SK-N-SH (cell line): ENCODE results near the gene COG8. TPM values are rescaled to one million over a fixed set of nuclear protein-coding genes. Genes with fewer than 3 reads are reported as not detected.

Source experiments
- CTCF ChIA-PET: fragments of 300-600, 350-600 bp; formaldehyde crosslinking; extraction: SDS; loops from one replicate; lab custom pipeline; 2021; lab: Yijun Ruan, JAX
- POLR2A ChIA-PET: fragments of 350-600 bp; sonication (Branson Sonifier 250); formaldehyde crosslinking; extraction: SDS; loops from one replicate; lab custom pipeline; 2020; ENCODE audit warnings: antibody characterized with exemption, inconsistent platforms; lab: Yijun Ruan, JAX
- DNase-seq: peaks from one replicate; pipeline ENCODE4 v3.0.0; 2012
- H2AFZ ChIP-seq: fragments of 200-600 bp; sonication (generic); 2 replicates; pipeline ENCODE4 v1.8.1; 2016; ENCODE audit warnings: antibody characterized with exemption, mild to moderate bottlenecking, low read depth
- H3F3A ChIP-seq: fragments of 200-600 bp; sonication (generic); replicated peaks from 2 replicates; pipeline ENCODE3; 2016; ENCODE audit warnings: antibody characterized with exemption, mild to moderate bottlenecking; ENCODE audit not compliant: insufficient read depth
- H3K27ac ChIP-seq, 2 experiments: fragments of 200-500 bp in 1 of 2; fragments of 200-600 bp in 1 of 2; sonication (Bioruptor generic) in 1 of 2; sonication (generic), shearing (Covaris generic) in 1 of 2; 2 replicates each; pipeline versions ENCODE4 v1.5.1 to v1.6.1; 2014 to 2016; ENCODE audit warnings: low read depth in 2 of 2, inconsistent platforms in 1 of 2, low read length in 1 of 2, mild to moderate bottlenecking in 1 of 2, mixed read lengths in 1 of 2
- H3K27me3 ChIP-seq: fragments of 200-600 bp; sonication (generic), shearing (Covaris generic); 2 replicates; pipeline ENCODE4 v1.6.1; 2016; ENCODE audit warnings: mixed run types; ENCODE audit not compliant: insufficient read depth
- H3K36me3 ChIP-seq, 2 experiments: fragments of 200-500 bp in 1 of 2; fragments of 200-600 bp in 1 of 2; sonication (Bioruptor generic) in 1 of 2; sonication (generic) in 1 of 2; replicated peaks in 1 of 2; 2 replicates each; pipeline versions ENCODE3 to v1.5.1; 2014 to 2016; ENCODE audit warnings: low read length in 1 of 2, mild to moderate bottlenecking in 1 of 2; ENCODE audit not compliant: insufficient read depth in 2 of 2, control insufficient read depth in 1 of 2
- H3K4me1 ChIP-seq, 2 experiments: fragments of 200-500 bp in 1 of 2; fragments of 200-600 bp in 1 of 2; sonication (Bioruptor generic) in 1 of 2; sonication (generic), shearing (Covaris generic) in 1 of 2; 2 replicates each; pipeline versions ENCODE4 v1.5.1 to v1.6.1; 2014 to 2016; ENCODE audit warnings: low read depth in 1 of 2, low read length in 1 of 2, mixed run types in 1 of 2; ENCODE audit not compliant: insufficient read depth in 2 of 2, control insufficient read depth in 1 of 2
- H3K4me2 ChIP-seq: fragments of 200-600 bp; sonication (generic), shearing (Covaris generic); 2 replicates; pipeline ENCODE4 v1.6.1; 2017; ENCODE audit warnings: mixed run types
- H3K4me3 ChIP-seq, 2 experiments: fragments of 200-500 bp in 1 of 2; fragments of 200-600 bp in 1 of 2; sonication (Bioruptor generic) in 1 of 2; sonication (generic), shearing (Covaris generic) in 1 of 2; 2 replicates each; pipeline versions ENCODE4 v1.5.1 to v1.8.1; 2014 to 2016; ENCODE audit warnings: low read depth in 2 of 2, inconsistent platforms in 1 of 2, low read length in 1 of 2, mild to moderate bottlenecking in 1 of 2, mixed read lengths in 1 of 2, moderate library complexity in 1 of 2
- H3K79me2 ChIP-seq: fragments of 200-600 bp; sonication (generic); 2 replicates; pipeline ENCODE4 v1.8.1; 2017; ENCODE audit warnings: mild to moderate bottlenecking; ENCODE audit not compliant: insufficient read depth
- H3K9ac ChIP-seq: fragments of 200-600 bp; sonication (generic); 2 replicates; pipeline ENCODE4 v1.6.1; 2017; ENCODE audit warnings: mixed run types
- H3K9me2 ChIP-seq: fragments of 200-600 bp; sonication (generic); 2 replicates; pipeline ENCODE4 v1.6.1; 2017; ENCODE audit warnings: mixed run types
- H3K9me3 ChIP-seq: fragments of 200-600 bp; sonication (generic); 2 replicates; pipeline ENCODE4 v1.6.1; 2017; ENCODE audit warnings: mixed run types, mild to moderate bottlenecking, moderate library complexity
- H4K20me1 ChIP-seq: fragments of 200-600 bp; sonication (generic); 2 replicates; pipeline ENCODE4 v1.6.1; 2017; ENCODE audit warnings: mild to moderate bottlenecking, mixed run types; ENCODE audit not compliant: insufficient read depth
- GATA2 ChIP-seq: sonication (generic); formaldehyde crosslinking; IDR thresholded peaks from 2 replicates; pipeline ENCODE4 v1.5.0; 2020; ENCODE audit warnings: mild to moderate bottlenecking, missing genetic modification reagents
- JUND ChIP-seq: IDR thresholded peaks from 2 replicates; pipeline ENCODE4 v1.4.0; 2012
- MEF2A ChIP-seq: IDR thresholded peaks from 2 replicates; pipeline ENCODE4 v1.4.0; 2012; ENCODE audit warnings: low read depth, borderline replicate concordance
- RAD21 ChIP-seq: IDR thresholded peaks from 2 replicates; pipeline ENCODE4 v1.6.1; 2012; ENCODE audit warnings: mild to moderate bottlenecking, low read length
- REST ChIP-seq: IDR thresholded peaks from 2 replicates; pipeline ENCODE4 v1.6.1; 2012; ENCODE audit warnings: mild to moderate bottlenecking, low read depth, low read length, moderate library complexity
- RFX5 ChIP-seq: IDR thresholded peaks from 2 replicates; pipeline ENCODE4 v1.6.1; 2012; ENCODE audit warnings: mild to moderate bottlenecking, improper control_type of control experiment, low read length
- SMC3 ChIP-seq: IDR thresholded peaks from 2 replicates; pipeline ENCODE4 v1.6.1; 2012; ENCODE audit warnings: low read depth, low read length, improper control_type of control experiment
- YY1 ChIP-seq: IDR thresholded peaks from 2 replicates; pipeline ENCODE4 v1.4.0; 2012; ENCODE audit warnings: low read depth, mild to moderate bottlenecking
- WGBS: methylation state at CpG from one replicate; pipeline ENCODE4 v1.1.6; 2017; ENCODE audit warnings: low lambda C conversion rate; 5-methylcytosine and 5-hydroxymethylcytosine counted together
- polyA plus RNA-seq, 3 experiments: library from polyadenylated mRNA; depleted of rRNA; stranded (reverse); fragments of >200 nt; gene quantifications; 2 replicates each; pipeline ENCODE4 v1.2.3, GENCODE V29; 2012

Gene COG8
- polyA plus RNA-seq, 1 of the 3 experiments (the other 2 are of a cell fraction): 30.2 TPM

- Histone ChIP-seq H3K4me1 (no peaks in the 10 kb centered on the region), H3F3A (peaks cover 5% of the 10 kb centered on the region), H4K20me1 (no peaks in the 10 kb centered on the region)
Measured at GRCh38 chr16:69367980-69368379, 28.6 kb upstream of the COG8 start.

GRCh38 chr16:69366431-69366830 lies 27.1 kb upstream of the COG8 start:
- Histone ChIP-seq H3K79me2 (peaks cover 10% of the 10 kb centered on the region; the same call in 1 of the 2 replicates), H2AFZ (no peak overlapping the region), H3K9me2 (no peaks in the 10 kb centered on the region), H3K4me3 (no peak overlapping the region), H3K36me3 (peaks cover 41 to 46% of the 10 kb centered on the region in 2 experiments), H3K9ac (no peak overlapping the region), H3K9me3 (no peaks in the 10 kb centered on the region), H4K20me1 (no peaks in the 10 kb centered on the region), H3K27me3 (no peaks in the 10 kb centered on the region), H3F3A (peaks cover 9% of the 10 kb centered on the region), H3K27ac (no peak overlapping the region), H3K4me2 (no peak overlapping the region), H3K4me1 (no peaks in the 10 kb centered on the region)
- CTCF ChIA-PET: no interaction called here
- TF ChIP-seq YY1: no peak
- TF ChIP-seq RAD21: no peak
- TF ChIP-seq GATA2 (CRISPR knock-in tag): no peak
- WGBS: 95% methylated on average over 7 of the region's 7 CpGs
- POLR2A ChIA-PET: no interaction called here
- no peak for DNase-seq

More at GRCh38 chr16:69367980-69368379, 28.6 kb upstream of the COG8 start:
- peaks cover 51 to 54% of the 10 kb centered on the region in 2 experiments for H3K36me3 ChIP-seq
- no peaks in the 10 kb centered on the region for H3K9me3 ChIP-seq
- no peaks in the 10 kb centered on the region for H3K27me3 ChIP-seq
- no peak overlapping the region for H2AFZ ChIP-seq
- TF ChIP-seq RFX5 (no peak), REST (no peak)
- H3K4me2 ChIP-seq: no peak overlapping the region
- whole genome bisulfite sequencing: 96% methylated on average over 7 of the region's 7 CpGs
- H3K9ac ChIP-seq: no peak overlapping the region
- H3K9me2 ChIP-seq: no peaks in the 10 kb centered on the region
- peaks cover 24% of the 10 kb centered on the region; the same call in 1 of the 2 replicates for H3K79me2 ChIP-seq
- ChIA-PET CTCF (no interaction called here), POLR2A (no interaction called here)
- no peak overlapping the region for H3K4me3 ChIP-seq
- no peak overlapping the region for H3K27ac ChIP-seq
- no peak for DNase-seq

- POLR2A ChIA-PET: no interaction called here
Measured at GRCh38 chr16:69365901-69366300, 26.5 kb upstream of the COG8 start.

More at GRCh38 chr16:69365901-69366300, 26.5 kb upstream of the COG8 start:
- Histone ChIP-seq H3K4me3 (no peak overlapping the region), H3K36me3 (peaks cover 39 to 46% of the 10 kb centered on the region in 2 experiments), H3K4me1 (no peaks in the 10 kb centered on the region), H3K9me3 (no peaks in the 10 kb centered on the region), H2AFZ (no peak overlapping the region), H3K27ac (no peak overlapping the region), H3K9me2 (no peaks in the 10 kb centered on the region), H4K20me1 (no peaks in the 10 kb centered on the region), H3K79me2 (peaks cover 10% of the 10 kb centered on the region; the same call in 1 of the 2 replicates), H3K4me2 (no peak overlapping the region), H3K27me3 (no peaks in the 10 kb centered on the region), H3K9ac (no peak overlapping the region), H3F3A (peaks cover 9% of the 10 kb centered on the region)
- CTCF ChIA-PET: no interaction called here
- 100% methylated on average over 2 of the region's 2 CpGs for WGBS
- DNase-seq: no peak
- TF ChIP-seq JUND (no peak), MEF2A (no peak), REST (no peak), SMC3 (no peak), YY1 (no peak)
